Measurements from ENCODE around the gene SPEF2. TPM values are rescaled to one million over a fixed set of nuclear protein-coding genes. Genes with fewer than 3 reads are reported as not detected.

SPEF2 gene
- polyA plus RNA-seq, 2 of the 4 experiments (the other 2 are of a cell fraction): 2.2 to 8.7 TPM

GRCh38 chr5:35828082-35828598, 210.5 kb downstream of the SPEF2 start:
- FAIRE-seq: no peak
- CTCF ChIA-PET: no interaction called here
- ATAC-seq: no peak
- Histone ChIP-seq H3K4me3 (no peak overlapping the region), H3K9me3 (no peaks in the 10 kb centered on the region), H3K4me2 (no peak overlapping the region), H3K4me1 (no peaks in the 10 kb centered on the region), H3K27ac (no peak overlapping the region)
- no peak for DNase-seq (ENCODE audit: low read depth in 1 of 2, low spot score in 1 of 2)
- WGBS (ENCODE audit: missing lambda C conversion rate): 52% methylated on average over 4 of the region's 4 CpGs
- POLR2A ChIA-PET: no interaction called here
- TF ChIP-seq KDM5A (IDR thresholded peaks at IDR 0.05): no peak
- TF ChIP-seq, protein P1, sequence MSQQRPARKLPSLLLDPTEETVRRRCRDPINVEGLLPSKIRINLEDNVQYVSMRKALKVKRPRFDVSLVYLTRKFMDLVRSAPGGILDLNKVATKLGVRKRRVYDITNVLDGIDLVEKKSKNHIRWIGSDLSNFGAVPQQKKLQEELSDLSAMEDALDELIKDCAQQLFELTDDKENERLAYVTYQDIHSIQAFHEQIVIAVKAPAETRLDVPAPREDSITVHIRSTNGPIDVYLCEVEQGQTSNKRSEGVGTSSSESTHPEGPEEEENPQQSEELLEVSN (IDR thresholded peaks at IDR 0.05; ENCODE audit: borderline replicate concordance, low read depth): no peak
- TF ChIP-seq ZFP36 (IDR thresholded peaks at IDR 0.05; ENCODE audit: borderline replicate concordance, partially characterized antibody): no peak
- no peak for TF ChIP-seq RAD21 (conservative IDR thresholded peaks at IDR 0.05 in 1 of 2, IDR thresholded peaks at IDR 0.05 in 1 of 2)
- no peak for TF ChIP-seq ESRRA (IDR thresholded peaks at IDR 0.05; ENCODE audit: borderline replicate concordance, low read length)

GRCh38 chr5:35830587-35830986, 212.9 kb downstream of the SPEF2 start:
- Histone ChIP-seq H3K4me2 (no peak overlapping the region), H3K4me1 (no peaks in the 10 kb centered on the region), H3K27ac (no peak overlapping the region), H3K4me3 (no peak overlapping the region), H3K9me3 (no peaks in the 10 kb centered on the region)
- WGBS (ENCODE audit: missing lambda C conversion rate): 19% methylated on average over 4 of the region's 4 CpGs
- FAIRE-seq: no peak
- ChIA-PET POLR2A (no interaction called here), CTCF (interaction anchor here (1.0 kb wide), 1 partner anchor 9 kb away, joined by 3 read pairs; no protein-coding TSS in a partner anchor)
- no peak for ATAC-seq
- DNase-seq (ENCODE audit: low read depth in 1 of 2, low spot score in 1 of 2): no peak
- no peak for TF ChIP-seq REST (IDR thresholded peaks at IDR 0.05)

GRCh38 chr5:35832762-35833161, 215.1 kb downstream of the SPEF2 start:
- ChIA-PET POLR2A (no interaction called here), CTCF (no interaction called here)
- Histone ChIP-seq H3K4me3 (no peak overlapping the region), H3K9me3 (no peaks in the 10 kb centered on the region), H3K27ac (no peak overlapping the region), H3K4me1 (no peaks in the 10 kb centered on the region), H3K4me2 (no peak overlapping the region)
- ATAC-seq: no peak
- no peak for DNase-seq (ENCODE audit: low read depth in 1 of 2, low spot score in 1 of 2)
- no peak for FAIRE-seq
- TF ChIP-seq POLR2AphosphoS2 (conservative IDR thresholded peaks at IDR 0.05; ENCODE audit: low read length) (no peak), EP300 (IDR thresholded peaks at IDR 0.05) (no peak), ZFP36 (IDR thresholded peaks at IDR 0.05; ENCODE audit: borderline replicate concordance, partially characterized antibody) (no peak), FOSL2 (IDR thresholded peaks at IDR 0.05) (no peak), FOSL2 (CRISPR knock-in tag; IDR thresholded peaks at IDR 0.05) (no peak), HOXB5 (CRISPR knock-in tag; IDR thresholded peaks at IDR 0.05) (no peak), CHD4 (IDR thresholded peaks at IDR 0.05; ENCODE audit: borderline replicate concordance) (no peak), KDM1A (IDR thresholded peaks at IDR 0.05; ENCODE audit: low read depth) (no peak), EHMT2 (IDR thresholded peaks at IDR 0.05; ENCODE audit: low read depth) (no peak), USF2 (IDR thresholded peaks at IDR 0.05) (no peak), CBX2 (IDR thresholded peaks at IDR 0.05; ENCODE audit: borderline replicate concordance, low read depth) (no peak), RARB (CRISPR knock-in tag; IDR thresholded peaks at IDR 0.05) (no peak), SMC3 (IDR thresholded peaks at IDR 0.05) (no peak), CHD2 (IDR thresholded peaks at IDR 0.05; ENCODE audit: low read length, partially characterized antibody) (no peak), RCOR1 (IDR thresholded peaks at IDR 0.05; ENCODE audit: low read depth, low read length) (no peak), NPAS2 (CRISPR knock-in tag; IDR thresholded peaks at IDR 0.05; ENCODE audit: borderline replicate concordance) (no peak), NR3C1 (IDR thresholded peaks at IDR 0.05) (no peak)
- TF ChIP-seq, protein P2, sequence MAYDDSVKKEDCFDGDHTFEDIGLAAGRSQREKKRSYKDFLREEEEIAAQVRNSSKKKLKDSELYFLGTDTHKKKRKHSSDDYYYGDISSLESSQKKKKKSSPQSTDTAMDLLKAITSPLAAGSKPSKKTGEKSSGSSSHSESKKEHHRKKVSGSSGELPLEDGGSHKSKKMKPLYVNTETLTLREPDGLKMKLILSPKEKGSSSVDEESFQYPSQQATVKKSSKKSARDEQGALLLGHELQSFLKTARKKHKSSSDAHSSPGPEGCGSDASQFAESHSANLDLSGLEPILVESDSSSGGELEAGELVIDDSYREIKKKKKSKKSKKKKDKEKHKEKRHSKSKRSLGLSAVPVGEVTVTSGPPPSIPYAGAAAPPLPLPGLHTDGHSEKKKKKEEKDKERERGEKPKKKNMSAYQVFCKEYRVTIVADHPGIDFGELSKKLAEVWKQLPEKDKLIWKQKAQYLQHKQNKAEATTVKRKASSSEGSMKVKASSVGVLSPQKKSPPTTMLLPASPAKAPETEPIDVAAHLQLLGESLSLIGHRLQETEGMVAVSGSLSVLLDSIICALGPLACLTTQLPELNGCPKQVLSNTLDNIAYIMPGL (CRISPR knock-in tag; IDR thresholded peaks at IDR 0.05; ENCODE audit: borderline replicate concordance): no peak
- TF ChIP-seq, protein P1 (IDR thresholded peaks at IDR 0.05; ENCODE audit: borderline replicate concordance, low read depth): no peak
- TF ChIP-seq, protein P3, sequence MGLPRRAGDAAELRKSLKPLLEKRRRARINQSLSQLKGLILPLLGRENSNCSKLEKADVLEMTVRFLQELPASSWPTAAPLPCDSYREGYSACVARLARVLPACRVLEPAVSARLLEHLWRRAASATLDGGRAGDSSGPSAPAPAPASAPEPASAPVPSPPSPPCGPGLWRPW (IDR thresholded peaks at IDR 0.05): no peak
- 7% methylated on average over 2 of the region's 2 CpGs for WGBS (ENCODE audit: missing lambda C conversion rate)

All from A549 (cell line).